GF-D8 (cell line): ENCODE data around the gene GAPDH.
"Not testable (repeated sequence)": the region's sequence is repeated elsewhere in the genome, so short reads cannot be mapped to it uniquely, and the experiment has no call there.

Experiments used
- DNase-seq: peaks from one replicate; lab custom pipeline; 2025; lab: John Stamatoyannopoulos, UW

GAPDH gene

GRCh38 chr12:6563448-6564050 is 29.2 kb downstream of the GAPDH start:
- DNase-seq, result no peak

DNA sequence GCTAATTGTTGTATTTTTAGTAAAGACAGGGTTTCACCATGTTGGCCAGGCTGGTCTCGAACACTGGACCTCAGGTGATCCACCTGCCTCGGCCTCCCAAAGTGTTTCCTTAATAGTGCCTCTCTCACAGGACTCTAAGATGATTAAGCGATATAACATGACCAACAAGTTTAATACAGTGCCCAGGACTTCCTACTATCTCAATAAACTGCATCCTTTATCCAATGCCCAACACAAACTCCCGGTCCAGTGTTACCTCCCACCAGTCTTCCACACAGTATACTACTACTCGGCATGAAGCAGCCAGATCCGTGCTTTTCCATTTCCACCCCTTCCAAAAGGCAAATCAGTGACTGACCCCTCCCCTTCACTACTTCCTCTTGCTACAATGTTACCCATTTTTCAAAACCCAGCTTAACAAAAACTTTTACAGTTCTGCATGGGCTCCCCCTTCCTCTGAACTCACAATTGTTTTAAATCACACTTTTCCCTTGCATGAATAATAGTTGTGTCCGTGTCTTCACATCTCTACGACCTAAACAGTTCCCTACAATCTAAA is 32.9 kb downstream of the GAPDH start:
- DNase-seq, result no peak

DNA sequence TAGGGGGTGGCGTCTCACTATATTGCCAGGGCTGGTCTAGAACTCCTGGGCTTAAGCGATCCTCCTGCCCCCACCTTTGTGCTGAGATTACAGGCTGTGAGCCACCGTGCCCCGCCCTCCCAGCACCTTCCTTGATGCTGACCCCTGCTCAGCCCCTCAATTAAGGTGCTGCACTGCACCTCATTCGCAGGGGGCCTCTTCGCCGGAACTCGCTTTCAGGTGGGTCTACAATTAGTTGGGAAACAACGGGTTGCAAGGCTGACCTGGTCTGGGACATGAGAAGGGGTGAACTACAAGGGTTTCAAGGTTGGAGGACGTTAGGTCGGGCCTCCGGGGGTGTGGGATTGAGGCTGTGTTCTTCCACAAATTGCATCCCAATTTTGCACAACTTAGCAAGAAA is 35.0 kb downstream of the GAPDH start:
- no peak for DNase-seq

- no peak for DNase-seq
Measured at GRCh38 chr12:6569786-6570185, 35.5 kb downstream of the GAPDH start.

GRCh38 chr12:6570264-6570887 is 36.1 kb downstream of the GAPDH start:
- DNase-seq, result peak; percentile 20

DNA sequence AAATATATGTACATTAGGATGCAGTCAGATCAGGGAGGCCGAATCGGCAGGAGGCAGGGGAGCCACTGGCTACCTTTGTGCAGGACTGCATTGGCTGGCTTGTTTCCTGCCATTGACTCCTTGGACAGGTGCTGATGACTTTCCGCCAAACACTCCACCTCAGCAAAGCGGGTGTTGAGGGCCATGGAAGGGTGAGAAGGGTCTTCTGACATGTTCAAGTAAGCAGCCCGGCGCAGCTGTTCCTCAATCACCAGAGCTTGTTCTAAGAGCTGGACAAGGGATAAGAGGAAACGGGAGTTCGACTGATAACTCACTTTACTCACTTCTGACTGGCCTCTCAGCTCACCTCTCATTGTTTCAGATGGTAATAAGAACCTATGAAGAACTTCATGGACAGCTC is 38.7 kb downstream of the GAPDH start:
- DNase-seq, result no peak

DNA sequence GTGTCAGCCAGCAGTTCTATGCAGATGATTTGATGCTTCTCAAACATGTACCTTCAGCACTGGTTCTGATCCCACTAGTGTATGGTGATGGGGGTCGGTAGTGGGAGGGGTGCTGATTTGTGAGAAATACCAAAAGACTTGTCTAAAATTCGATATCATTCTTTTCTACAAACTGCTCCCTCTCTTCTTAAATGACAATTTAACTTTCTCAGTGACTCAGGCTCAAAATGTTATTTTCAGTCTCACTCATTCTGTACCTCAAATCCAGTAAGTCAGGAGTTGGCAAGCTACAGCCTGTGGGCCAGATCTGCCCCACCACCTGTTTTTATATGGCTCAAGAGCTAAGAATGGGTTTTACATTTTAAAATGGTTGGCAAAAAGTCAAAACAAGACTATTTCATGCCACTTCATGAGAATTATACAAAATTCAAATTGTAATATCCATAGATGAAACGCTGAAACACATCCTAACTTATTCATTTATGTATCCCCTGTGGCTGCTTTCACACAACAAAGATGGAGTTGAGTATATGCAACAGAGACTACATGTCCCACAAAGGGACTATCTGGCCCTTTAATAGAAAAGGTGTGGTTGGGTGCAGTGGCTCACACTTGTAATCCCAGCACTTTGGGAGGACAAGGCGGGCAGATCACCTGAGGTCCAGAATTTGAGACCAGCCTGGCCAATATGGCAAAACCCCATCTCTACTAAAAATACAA is 40.4 kb downstream of the GAPDH start:
- DNase-seq, result no peak

DNA sequence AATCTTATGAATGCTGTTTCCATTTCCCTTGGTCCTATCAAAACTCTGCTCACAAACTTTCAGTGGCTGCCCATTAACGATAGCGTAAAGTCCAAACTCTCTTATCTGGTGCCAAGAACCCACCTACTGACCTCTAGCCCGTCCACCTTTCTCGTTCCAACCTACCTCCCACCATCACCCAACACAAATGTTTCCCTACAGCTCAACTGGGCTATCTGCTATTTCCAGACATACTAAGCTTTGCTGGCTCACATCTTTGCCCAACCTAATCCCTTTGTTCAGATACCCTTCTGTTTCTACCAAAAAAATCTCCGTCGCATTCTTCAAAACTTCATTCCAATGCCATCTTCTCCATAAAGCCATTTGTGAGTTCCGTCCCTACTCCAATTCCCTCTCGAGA is 41.3 kb downstream of the GAPDH start:
- DNase-seq, result no peak

- DNase-seq, result no peak
Measured at GRCh38 chr12:6582196-6582595, 47.9 kb downstream of the GAPDH start.

DNA sequence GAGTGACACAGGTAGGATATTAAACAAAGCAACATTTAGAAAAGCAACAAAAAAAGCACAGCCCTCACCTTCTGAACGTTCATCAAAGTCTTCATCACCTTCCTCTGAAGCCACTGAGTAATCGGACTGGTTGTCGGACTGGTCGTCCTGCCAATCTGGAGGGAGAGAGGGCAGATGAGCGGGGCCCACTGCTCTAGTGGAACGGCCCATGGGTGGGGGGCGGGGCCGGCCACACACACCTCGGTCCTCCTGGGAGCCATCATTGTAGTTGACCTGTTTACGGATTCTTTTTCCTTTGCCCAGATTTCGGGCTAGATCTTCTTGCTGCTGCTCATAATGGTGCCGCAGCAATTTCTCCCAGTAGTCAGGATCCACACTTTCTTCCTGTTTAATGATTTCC is 48.6 kb downstream of the GAPDH start:
- DNase-seq, result no peak

DNA sequence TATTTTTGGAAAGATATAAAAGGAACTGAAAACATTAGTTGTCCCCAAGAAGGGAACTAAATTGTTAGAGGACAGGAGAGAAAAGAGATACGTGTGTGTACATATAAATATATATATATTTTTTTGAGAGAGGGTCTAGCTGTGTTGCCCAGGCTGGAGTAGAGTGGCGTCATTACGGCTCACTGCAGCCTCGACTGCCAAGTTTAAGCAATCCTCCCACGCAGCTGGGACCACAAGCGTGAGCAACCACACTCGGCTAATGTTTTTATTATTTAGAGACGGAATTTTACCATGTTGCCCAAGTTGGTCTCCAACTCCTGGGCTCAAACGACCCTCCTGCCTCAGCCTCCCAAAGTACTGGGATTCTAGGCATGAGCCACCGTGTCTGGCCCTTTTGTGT is 50.0 kb downstream of the GAPDH start:
- no peak for DNase-seq

DNA sequence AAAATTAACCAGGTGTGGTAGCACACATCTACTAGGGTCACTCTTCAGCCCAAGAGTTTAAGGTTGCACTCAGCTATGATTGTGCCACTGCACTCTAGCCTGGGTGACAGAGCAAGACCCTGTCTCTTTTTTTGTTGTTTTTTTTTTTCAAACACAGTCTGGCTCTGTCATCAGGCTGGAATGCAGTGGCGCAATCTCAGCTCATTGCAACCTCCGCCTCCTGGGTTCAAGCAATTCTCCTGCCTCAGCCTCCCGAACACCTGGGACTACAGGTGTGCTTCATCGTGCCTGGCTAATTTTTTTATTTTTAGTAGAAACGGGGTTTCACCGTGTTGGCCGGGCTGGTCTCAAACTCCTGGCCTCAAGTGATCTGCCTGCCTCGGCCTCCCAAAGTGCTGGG is 52.3 kb downstream of the GAPDH start:
- not testable (repeated sequence) for DNase-seq
